ENCODE measurements around the gene P2RX4. TPM values are rescaled to one million over a fixed set of nuclear protein-coding genes. Genes with fewer than 3 reads are reported as not detected.

P2RX4 gene
- total and polyA plus RNA-seq, 2 of the 4 experiments (the other 2 are of a cell fraction), result 9.5 to 12.6 TPM

GRCh38 chr12:121166356-121166755 is 43.6 kb upstream of the P2RX4 start:
- BruUV-seq (replicated peaks), result no TSS peak
- no peak overlapping the region for H4K5ac ChIP-seq (ENCODE audit: low read depth, low read length)
- ChIA-PET POLR2A (ENCODE audit: unreplicated experiment) (no interaction called here), CTCF (no interaction called here)
- no peak overlapping the region; the same call in 1 of the 2 replicates for H3K14ac ChIP-seq (replicated peaks; ENCODE audit: low read depth, low read length)
- H3K79me1 ChIP-seq (ENCODE audit: low read depth in 1 of 2, low read length in 2 of 2), result no peaks in the 10 kb centered on the region
- no peaks in the 10 kb centered on the region for H3K36me3 ChIP-seq (ENCODE audit: control insufficient read depth, insufficient read depth, low read length)
- H2AK9ac ChIP-seq (replicated peaks; ENCODE audit: low read depth, low read length, poor library complexity), result no peak overlapping the region
- TF ChIP-seq CTCF (conservative IDR thresholded peaks at IDR 0.05; ENCODE audit: low read depth, low read length) (no peak), ELK1 (IDR thresholded peaks at IDR 0.05; ENCODE audit: borderline replicate concordance, low read depth, low read length) (no peak)
- no CpG with 5 or more reads among the region's 1 CpG for WGBS, 2 experiments (ENCODE audit: extremely low coverage in 2 of 2, insufficient read length in 1 of 2)
- DNase-seq, result no peak
- H2BK5ac ChIP-seq (ENCODE audit: low read depth, low read length, poor library complexity, severe bottlenecking), result no peak overlapping the region
- no peak overlapping the region for H3K9ac ChIP-seq (ENCODE audit: low read depth, low read length)
- no peaks in the 10 kb centered on the region for H3K4me1 ChIP-seq (ENCODE audit: control insufficient read depth, insufficient read depth, low read length)
- H2BK120ac ChIP-seq (ENCODE audit: low read depth, low read length), result no peak overlapping the region
- H2BK15ac ChIP-seq (ENCODE audit: low read depth, low read length), result no peak overlapping the region
- ATAC-seq (ENCODE audit: low read depth), result peak; percentile 40
- in situ Hi-C loops (cut with MboI; ENCODE audit: low sequenced_read_pairs) (no loop called here), dilution Hi-C loops (cut with HindIII; ENCODE audit: low sequenced_read_pairs, unreplicated experiment) (no loop called here), intact Hi-C loops (cut with micrococcal nuclease) (no loop called here)
- H4K91ac ChIP-seq (ENCODE audit: insufficient read depth, low read depth, low read length), result no peak overlapping the region
- no peak overlapping the region for H3K27ac ChIP-seq (ENCODE audit: insufficient read depth, low read length)
- no peak overlapping the region for H3K4me3 ChIP-seq (ENCODE audit: insufficient read depth, low read depth, low read length)
- no peak overlapping the region for H3K23ac ChIP-seq (ENCODE audit: low read depth, low read length)
- H2AK5ac ChIP-seq (ENCODE audit: low read depth, low read length), result no peak overlapping the region
- no peak overlapping the region for H2AFZ ChIP-seq (replicated peaks; ENCODE audit: low read length, poor library complexity)
- peaks cover 9% of the 10 kb centered on the region for H3K27me3 ChIP-seq (ENCODE audit: control insufficient read depth, insufficient read depth, low read length)
- H4K8ac ChIP-seq (ENCODE audit: low read depth in 2 of 2, low read length in 2 of 2), result no peak overlapping the region
- no peaks in the 10 kb centered on the region for H3K9me3 ChIP-seq (ENCODE audit: control insufficient read depth, insufficient read depth, low read length)
- no peak overlapping the region for H3K56ac ChIP-seq (ENCODE audit: extremely low read depth, insufficient read depth, low read length)
- H3K4me2 ChIP-seq (ENCODE audit: low read depth, low read length), result no peak overlapping the region
- H3K9me1 ChIP-seq (ENCODE audit: insufficient read depth, low read length), result no peaks in the 10 kb centered on the region; the same call in 1 of the 2 replicates
- no peak overlapping the region for H2BK20ac ChIP-seq (ENCODE audit: low read depth, low read length)
- no peaks in the 10 kb centered on the region for H4K20me1 ChIP-seq (ENCODE audit: insufficient read depth, low read length)
- H3K18ac ChIP-seq (ENCODE audit: low read depth, low read length), result no peak overlapping the region
- no peak overlapping the region for H3K4ac ChIP-seq (ENCODE audit: low read depth, low read length)
